ENCODE results near the gene NEK3. TPM values are rescaled to one million over a fixed set of nuclear protein-coding genes. Genes with fewer than 3 reads are reported as not detected.
"Not testable (repeated sequence)": the region's sequence is repeated elsewhere in the genome, so short reads cannot be mapped to it uniquely, and the experiment has no call there.

The NEK3 gene
- polyA plus RNA-seq, 10 donors: 6.8 to 31.4 (median 14.8) TPM

GRCh38 chr13:52127378-52127777, 32.0 kb downstream of the NEK3 start:
- peak in 2 of 3 donors; percentile 30 to 41 for DNase-seq

GRCh38 chr13:52125547-52125946, 33.9 kb downstream of the NEK3 start:
- no peak for DNase-seq

GRCh38 chr13:52118595-52118994, 40.8 kb downstream of the NEK3 start:
- no peak for DNase-seq

- no peak for DNase-seq
These were observed 41.3 kb downstream of the NEK3 start for GRCh38 chr13:52118095-52118494.

GRCh38 chr13:52112591-52112990, 46.8 kb downstream of the NEK3 start:
- no peak for DNase-seq

GRCh38 chr13:52109116-52109670, 50.2 kb downstream of the NEK3 start:
- DNase-seq: no peak

GRCh38 chr13:52105841-52106240, 53.6 kb downstream of the NEK3 start:
- no peak for DNase-seq

GRCh38 chr13:52104624-52105023, 54.8 kb downstream of the NEK3 start:
- peak in 1 of 3 donors; percentile 4 for DNase-seq

GRCh38 chr13:52103386-52103785, 56.0 kb downstream of the NEK3 start:
- no peak for DNase-seq

- DNase-seq: not testable (repeated sequence)
These were observed 57.0 kb downstream of the NEK3 start for GRCh38 chr13:52102423-52102822.

GRCh38 chr13:52097197-52097596, 62.2 kb downstream of the NEK3 start:
- no peak for DNase-seq

GRCh38 chr13:52096748-52097147, 62.6 kb downstream of the NEK3 start:
- DNase-seq: no peak

- DNase-seq: no peak
These were observed 63.3 kb downstream of the NEK3 start for GRCh38 chr13:52096062-52096461.

- no peak for DNase-seq
These were observed 67.3 kb downstream of the NEK3 start for GRCh38 chr13:52092087-52092486.

- DNase-seq: no peak
These were observed 67.9 kb downstream of the NEK3 start for GRCh38 chr13:52091473-52091872.

- peak; percentile 9 to 33 (median 13) for DNase-seq
These were observed 74.0 kb downstream of the NEK3 start for GRCh38 chr13:52085421-52085820.

GRCh38 chr13:52084981-52085380, 74.4 kb downstream of the NEK3 start:
- DNase-seq: not testable (repeated sequence)

Other genes with a start within 250 kb of the NEK3 start
- 1 to 10 TPM; 5.0 to 7.5 (median 6.5) TPM for gene ATP7B, start 148.1 kb downstream of the NEK3 start, polyA plus RNA-seq (ENCODE audit: insufficient read length in 10 of 10)
- 10 to 100 TPM; 12.4 to 27.6 (median 20.7) TPM for gene ALG11, start 147.2 kb downstream of the NEK3 start, polyA plus RNA-seq (ENCODE audit: insufficient read length in 10 of 10)
- gene UTP14C, start 134.9 kb downstream of the NEK3 start, polyA plus RNA-seq (ENCODE audit: insufficient read length in 10 of 10): 10 to 100 TPM; 14.4 to 25.5 (median 21.7) TPM
- gene NEK5, start 30.5 kb downstream of the NEK3 start, polyA plus RNA-seq (ENCODE audit: insufficient read length in 10 of 10): 1 to 10 TPM in 4 of 10 donors, under 1 TPM in 6; 0.71 to 1.3 (median 0.92) TPM
- gene THSD1, start 246.6 kb upstream of the NEK3 start, polyA plus RNA-seq (ENCODE audit: insufficient read length in 10 of 10): 10 to 100 TPM; 16.7 to 25.3 (median 20.8) TPM

All from muscle of back (tissue), 11 donors.